Fibroblast of lung (primary cell): ENCODE measurements around the gene PEX16. TPM values are rescaled to one million over a fixed set of nuclear protein-coding genes. Genes with fewer than 3 reads are reported as not detected.

Experiments used
- DNase-seq, 2 donors: peaks; one replicate each; pipeline versions ENCODE4 v3.0.0 to v3.0.0-alpha.2; 2010; ENCODE audit warnings: low read depth in 2 of 2
- H2AFZ ChIP-seq: 2 replicates; pipeline ENCODE4 v1.5.1; 2012; ENCODE audit warnings: low read length, control low read depth, inconsistent platforms
- H3K27ac ChIP-seq: 2 replicates; pipeline ENCODE4 v1.5.1; 2011; ENCODE audit warnings: low read length, control low read depth; ENCODE audit not compliant: insufficient read depth
- H3K27me3 ChIP-seq: 2 replicates; pipeline ENCODE4 v1.5.1; 2011; ENCODE audit warnings: mild to moderate bottlenecking, low read length; ENCODE audit not compliant: control insufficient read depth, insufficient read depth
- H3K36me3 ChIP-seq: 2 replicates; pipeline ENCODE4 v1.5.1; 2011; ENCODE audit warnings: low read length; ENCODE audit not compliant: control insufficient read depth, insufficient read depth
- H3K4me1 ChIP-seq: 2 replicates; pipeline ENCODE4 v1.5.1; 2011; ENCODE audit warnings: low read length; ENCODE audit not compliant: control insufficient read depth, insufficient read depth; ENCODE audit errors: extremely low read depth
- H3K4me2 ChIP-seq: 2 replicates; pipeline ENCODE4 v1.5.1; 2011; ENCODE audit warnings: low read length, control low read depth; ENCODE audit not compliant: insufficient read depth; ENCODE audit errors: extremely low read depth
- H3K4me3 ChIP-seq, 4 experiments: fragments of 200-600 bp in 1 of 4; sonication (generic) in 1 of 4; replicated peaks in 1 of 4; 2 replicates each; pipeline ENCODE4 v1.5.1; 2011 to 2016; ENCODE audit warnings: low read length in 4 of 4, low read depth in 3 of 4, mild to moderate bottlenecking in 3 of 4, control low read depth in 2 of 4, inconsistent platforms in 1 of 4, mixed read lengths in 1 of 4; ENCODE audit not compliant: insufficient read depth in 1 of 4; ENCODE audit errors: control extremely low read depth in 1 of 4
- H3K79me2 ChIP-seq: 2 replicates; pipeline ENCODE4 v1.5.1; 2012; ENCODE audit warnings: mild to moderate bottlenecking, low read length, inconsistent platforms; ENCODE audit not compliant: control insufficient read depth, insufficient read depth
- H3K9ac ChIP-seq: 2 replicates; pipeline ENCODE4 v1.5.1; 2011; ENCODE audit warnings: mild to moderate bottlenecking, low read length, control low read depth; ENCODE audit not compliant: insufficient read depth
- H3K9me3 ChIP-seq: 2 replicates; pipeline ENCODE4 v1.5.1; 2012; ENCODE audit warnings: low read depth, low read length; ENCODE audit not compliant: control insufficient read depth, insufficient read depth
- H4K20me1 ChIP-seq: 2 replicates; pipeline ENCODE4 v1.5.1; 2011; ENCODE audit warnings: low read length; ENCODE audit not compliant: control insufficient read depth, insufficient read depth; ENCODE audit errors: extremely low read depth
- EZH2 ChIP-seq: IDR thresholded peaks from 2 replicates; pipeline ENCODE4 v1.5.1; 2012; ENCODE audit warnings: low read length, control low read depth, mild to moderate bottlenecking; ENCODE audit errors: missing control alignments
- polyA plus RNA-seq, 2 donors: library from polyadenylated mRNA; depleted of rRNA in 1 of 2; stranded (reverse) in 1 of 2; unstranded in 1 of 2; fragments of >200 nt; gene quantifications; 2 replicates each; pipeline ENCODE4 v1.2.1, GENCODE V29; 2011 to 2012; ENCODE audit warnings: missing spikeins in 1 of 2
- total RNA-seq: library from RNA; depleted of rRNA; stranded (reverse); fragments of >200 nt; gene quantifications from 2 replicates; pipeline ENCODE4 v1.2.1, GENCODE V29; 2014
- TF ChIP-seq, protein P1 (sequence below), 2 donors: IDR thresholded peaks in 1 of 2; conservative IDR thresholded peaks in 1 of 2; 1 replicate in 1 of 2; 2 replicates in 1 of 2; pipeline ENCODE4 v1.5.1; 2011 to 2012; ENCODE audit warnings: low read length in 2 of 2, control low read depth in 1 of 2, inconsistent platforms in 1 of 2, low read depth in 1 of 2, mild to moderate bottlenecking in 1 of 2

PEX16 gene
- total and polyA plus RNA-seq, 2 donors (not counting 1 experiment from before 2014, with no cell fraction given) = 11.0 to 44.4 TPM

GRCh38 chr11:45877845-45878244 is 39.8 kb downstream of the PEX16 start:
- no peak for DNase-seq
- no peaks in the 10 kb centered on the region for H3K27me3 ChIP-seq
- H3K79me2 ChIP-seq = no peaks in the 10 kb centered on the region
- TF ChIP-seq EZH2 = no peak
- TF ChIP-seq, protein P1, sequence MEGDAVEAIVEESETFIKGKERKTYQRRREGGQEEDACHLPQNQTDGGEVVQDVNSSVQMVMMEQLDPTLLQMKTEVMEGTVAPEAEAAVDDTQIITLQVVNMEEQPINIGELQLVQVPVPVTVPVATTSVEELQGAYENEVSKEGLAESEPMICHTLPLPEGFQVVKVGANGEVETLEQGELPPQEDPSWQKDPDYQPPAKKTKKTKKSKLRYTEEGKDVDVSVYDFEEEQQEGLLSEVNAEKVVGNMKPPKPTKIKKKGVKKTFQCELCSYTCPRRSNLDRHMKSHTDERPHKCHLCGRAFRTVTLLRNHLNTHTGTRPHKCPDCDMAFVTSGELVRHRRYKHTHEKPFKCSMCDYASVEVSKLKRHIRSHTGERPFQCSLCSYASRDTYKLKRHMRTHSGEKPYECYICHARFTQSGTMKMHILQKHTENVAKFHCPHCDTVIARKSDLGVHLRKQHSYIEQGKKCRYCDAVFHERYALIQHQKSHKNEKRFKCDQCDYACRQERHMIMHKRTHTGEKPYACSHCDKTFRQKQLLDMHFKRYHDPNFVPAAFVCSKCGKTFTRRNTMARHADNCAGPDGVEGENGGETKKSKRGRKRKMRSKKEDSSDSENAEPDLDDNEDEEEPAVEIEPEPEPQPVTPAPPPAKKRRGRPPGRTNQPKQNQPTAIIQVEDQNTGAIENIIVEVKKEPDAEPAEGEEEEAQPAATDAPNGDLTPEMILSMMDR (conservative IDR thresholded peaks at IDR 0.05 in 1 of 2, IDR thresholded peaks at IDR 0.05 in 1 of 2; ENCODE audit: low read depth in 1 of 2, low read length in 2 of 2) = no peak
- peaks cover 6% of the 10 kb centered on the region for H3K4me1 ChIP-seq
- H3K9me3 ChIP-seq = no peaks in the 10 kb centered on the region
- peaks cover 2% of the 10 kb centered on the region for H4K20me1 ChIP-seq
- no peak overlapping the region for H3K4me3 ChIP-seq
- H3K9ac ChIP-seq = no peak overlapping the region
- H2AFZ ChIP-seq = no peak overlapping the region
- no peak overlapping the region for H3K4me2 ChIP-seq
- H3K36me3 ChIP-seq = peaks cover 2% of the 10 kb centered on the region
- no peak overlapping the region for H3K27ac ChIP-seq

GRCh38 chr11:45877221-45877620 is 40.5 kb downstream of the PEX16 start:
- no peak overlapping the region for H2AFZ ChIP-seq
- H3K4me1 ChIP-seq = peaks cover 10% of the 10 kb centered on the region
- H3K9me3 ChIP-seq = no peaks in the 10 kb centered on the region
- H3K79me2 ChIP-seq = no peaks in the 10 kb centered on the region
- H4K20me1 ChIP-seq = peaks cover 2% of the 10 kb centered on the region
- no peaks in the 10 kb centered on the region for H3K27me3 ChIP-seq
- no peak overlapping the region for H3K27ac ChIP-seq
- H3K9ac ChIP-seq = no peak overlapping the region
- no peak overlapping the region for H3K4me2 ChIP-seq
- no peak overlapping the region for H3K4me3 ChIP-seq
- peaks cover 2% of the 10 kb centered on the region for H3K36me3 ChIP-seq
- no peak for DNase-seq
- TF ChIP-seq EZH2 = no peak
- TF ChIP-seq, protein P1 (conservative IDR thresholded peaks at IDR 0.05 in 1 of 2, IDR thresholded peaks at IDR 0.05 in 1 of 2; ENCODE audit: low read depth in 1 of 2, low read length in 2 of 2) = no peak

DNA sequence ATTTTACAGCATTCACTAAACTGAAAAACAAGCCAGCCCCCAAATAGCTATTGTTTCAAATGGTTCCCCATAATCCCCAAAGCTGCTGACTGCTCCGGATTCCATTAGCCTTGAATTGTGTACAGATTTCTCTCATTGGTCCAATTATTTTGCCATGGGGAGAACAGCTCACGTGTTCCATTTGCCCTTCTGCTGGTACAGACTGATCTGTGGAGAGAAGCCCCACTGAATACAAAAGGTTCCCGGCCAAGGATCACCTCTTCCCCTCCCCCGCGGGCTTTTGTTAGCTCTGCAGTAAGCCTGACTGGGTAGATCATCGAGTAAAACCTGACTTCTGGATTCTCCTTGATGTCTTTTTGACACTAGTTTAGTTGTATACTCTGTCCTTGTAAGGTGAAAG is 41.3 kb downstream of the PEX16 start:
- TF ChIP-seq, protein P1 (conservative IDR thresholded peaks at IDR 0.05 in 1 of 2, IDR thresholded peaks at IDR 0.05 in 1 of 2; ENCODE audit: low read depth in 1 of 2, low read length in 2 of 2) = no peak
- no peak for TF ChIP-seq EZH2
- H3K27ac ChIP-seq = no peak overlapping the region
- peaks cover 10% of the 10 kb centered on the region for H3K4me1 ChIP-seq
- H2AFZ ChIP-seq = no peak overlapping the region
- peaks cover 2% of the 10 kb centered on the region for H4K20me1 ChIP-seq
- H3K36me3 ChIP-seq = peaks cover 9% of the 10 kb centered on the region
- H3K9ac ChIP-seq = no peak overlapping the region
- DNase-seq = no peak
- no peaks in the 10 kb centered on the region for H3K9me3 ChIP-seq
- H3K4me3 ChIP-seq = no peak overlapping the region
- H3K79me2 ChIP-seq = no peaks in the 10 kb centered on the region
- H3K27me3 ChIP-seq = no peaks in the 10 kb centered on the region
- H3K4me2 ChIP-seq = no peak overlapping the region
